Measurements from ENCODE around the gene SPECC1L.

DNA sequence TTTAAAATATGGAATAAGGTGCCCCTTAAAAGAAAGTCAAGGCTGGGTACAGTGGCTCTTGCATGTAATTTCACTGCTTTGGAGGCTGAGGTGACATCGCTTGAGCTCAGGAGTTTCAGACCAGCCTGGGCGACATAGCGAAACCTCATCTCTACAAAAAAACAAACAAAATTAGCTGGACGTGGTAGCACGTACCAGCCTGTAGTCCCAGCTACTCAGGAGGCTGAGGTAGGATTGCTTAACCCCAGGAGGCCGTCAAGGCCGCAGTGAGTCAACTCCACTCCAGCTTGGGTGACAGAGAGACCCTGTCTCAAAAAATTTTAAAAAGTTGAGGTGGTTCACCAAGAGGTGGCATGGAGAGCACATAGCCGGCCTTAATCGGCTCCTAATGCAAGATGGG lies 139.1 kb downstream of the SPECC1L start:
- TF ChIP-seq POLR2A (IDR thresholded peaks at IDR 0.05) (no peak), POLR2AphosphoS5 (IDR thresholded peaks at IDR 0.05) (no peak), EP300 (IDR thresholded peaks at IDR 0.05) (no peak)
- TF ChIP-seq, protein P1, sequence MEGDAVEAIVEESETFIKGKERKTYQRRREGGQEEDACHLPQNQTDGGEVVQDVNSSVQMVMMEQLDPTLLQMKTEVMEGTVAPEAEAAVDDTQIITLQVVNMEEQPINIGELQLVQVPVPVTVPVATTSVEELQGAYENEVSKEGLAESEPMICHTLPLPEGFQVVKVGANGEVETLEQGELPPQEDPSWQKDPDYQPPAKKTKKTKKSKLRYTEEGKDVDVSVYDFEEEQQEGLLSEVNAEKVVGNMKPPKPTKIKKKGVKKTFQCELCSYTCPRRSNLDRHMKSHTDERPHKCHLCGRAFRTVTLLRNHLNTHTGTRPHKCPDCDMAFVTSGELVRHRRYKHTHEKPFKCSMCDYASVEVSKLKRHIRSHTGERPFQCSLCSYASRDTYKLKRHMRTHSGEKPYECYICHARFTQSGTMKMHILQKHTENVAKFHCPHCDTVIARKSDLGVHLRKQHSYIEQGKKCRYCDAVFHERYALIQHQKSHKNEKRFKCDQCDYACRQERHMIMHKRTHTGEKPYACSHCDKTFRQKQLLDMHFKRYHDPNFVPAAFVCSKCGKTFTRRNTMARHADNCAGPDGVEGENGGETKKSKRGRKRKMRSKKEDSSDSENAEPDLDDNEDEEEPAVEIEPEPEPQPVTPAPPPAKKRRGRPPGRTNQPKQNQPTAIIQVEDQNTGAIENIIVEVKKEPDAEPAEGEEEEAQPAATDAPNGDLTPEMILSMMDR (IDR thresholded peaks at IDR 0.05): no peak

Measured in stomach (tissue), 4 donors.